HFFc6 (cell line): ENCODE data around the gene NRTN. TPM values are rescaled to one million over a fixed set of nuclear protein-coding genes. Genes with fewer than 3 reads are reported as not detected.
"Not testable (repeated sequence)": the region's sequence is repeated elsewhere in the genome, so short reads cannot be mapped to it uniquely, and the experiment has no call there.

Source experiments
- DNase-seq: peaks from one replicate; pipeline ENCODE4 v3.0.0-alpha.2; 2018
- H3K27ac Mint-ChIP-seq: 2 replicates; pipeline ENCODE4 v1.8.0; 2020; ENCODE audit warnings: mild to moderate bottlenecking, mixed read lengths
- H3K27me3 Mint-ChIP-seq: 2 replicates; pipeline ENCODE4 v1.8.0; 2021; ENCODE audit warnings: mild to moderate bottlenecking, moderate library complexity, mixed read lengths; ENCODE audit not compliant: insufficient read depth
- H3K36me3 Mint-ChIP-seq: 2 replicates; pipeline ENCODE4 v1.8.0; 2021; ENCODE audit warnings: low read depth, mixed read lengths
- H3K4me1 Mint-ChIP-seq: 2 replicates; pipeline ENCODE4 v1.8.0; 2020; ENCODE audit warnings: low read depth, mixed read lengths
- H3K4me3 Mint-ChIP-seq: 2 replicates; pipeline ENCODE4 v1.8.0; 2020; ENCODE audit warnings: mild to moderate bottlenecking, moderate library complexity, mixed read lengths
- H3K9me3 Mint-ChIP-seq: 2 replicates; pipeline ENCODE4 v1.8.0; 2020; ENCODE audit warnings: mild to moderate bottlenecking, mixed read lengths
- CTCF ChIP-seq: fragments of 200-600 bp; sonication (generic); IDR thresholded peaks from 2 replicates; pipeline ENCODE4 v1.5.0; 2021; ENCODE audit warnings: antibody characterized with exemption, mild to moderate bottlenecking
- total RNA-seq, 6 experiments: library from RNA; stranded (reverse); fragmentation: NEBNext Ultra II Directional; extraction: Animal tissue kit (Norgen Biotek cat#: 25700); gene quantifications; 2 replicates in 1 of 6; 3 replicates in 5 of 6; pipeline ENCODE4 v1.2.3, GENCODE V29; 2021

The NRTN gene
- total RNA-seq, 6 experiments from 2014 or later = not detected

- H3K36me3 Mint-ChIP-seq = no peaks in the 10 kb centered on the region
- no peaks in the 10 kb centered on the region for H3K4me1 Mint-ChIP-seq
- peaks cover 21% of the 10 kb centered on the region for H3K27me3 Mint-ChIP-seq
- no peak for DNase-seq
- H3K27ac Mint-ChIP-seq = no peak overlapping the region
- H3K4me3 Mint-ChIP-seq = no peak overlapping the region
- H3K9me3 Mint-ChIP-seq = no peaks in the 10 kb centered on the region
- no peak for TF ChIP-seq CTCF
These were observed 62.6 kb downstream of the NRTN start for GRCh38 chr19:5867201-5868136.

- Mint-ChIP-seq H3K9me3 (no peaks in the 10 kb centered on the region), H3K27ac (no peak overlapping the region), H3K36me3 (no peaks in the 10 kb centered on the region; the same call in 1 of the 2 replicates), H3K4me3 (no peak overlapping the region), H3K27me3 (peaks cover 15% of the 10 kb centered on the region), H3K4me1 (0 out of 2 replicates have a peak, but pooled peaks cover 4% of the 10 kb centered on the region)
- TF ChIP-seq CTCF = no peak
- no peak for DNase-seq
These were observed 66.1 kb downstream of the NRTN start for GRCh38 chr19:5870986-5871394.

- H3K27ac Mint-ChIP-seq = no peak overlapping the region
- H3K9me3 Mint-ChIP-seq = no peaks in the 10 kb centered on the region
- H3K36me3 Mint-ChIP-seq = no peaks in the 10 kb centered on the region; the same call in 1 of the 2 replicates
- peaks cover 18% of the 10 kb centered on the region for H3K27me3 Mint-ChIP-seq
- TF ChIP-seq CTCF = no peak
- H3K4me1 Mint-ChIP-seq = peaks cover 4% of the 10 kb centered on the region; the same call in 1 of the 2 replicates
- no peak for DNase-seq
- H3K4me3 Mint-ChIP-seq = no peak overlapping the region
These were observed 68.8 kb downstream of the NRTN start for GRCh38 chr19:5873617-5874199.

- H3K4me1 Mint-ChIP-seq, H3K4me3 Mint-ChIP-seq, H3K36me3 Mint-ChIP-seq, H3K9me3 Mint-ChIP-seq, H3K27ac Mint-ChIP-seq: not testable (repeated sequence)
- H3K27me3 Mint-ChIP-seq = peaks cover 20% of the 10 kb centered on the region
- peak; percentile 27 for DNase-seq
These were observed 69.6 kb downstream of the NRTN start for GRCh38 chr19:5874496-5874895.

- Mint-ChIP-seq H3K36me3 (no peaks in the 10 kb centered on the region; the same call in 1 of the 2 replicates), H3K4me1 (peaks cover 13% of the 10 kb centered on the region), H3K9me3 (no peaks in the 10 kb centered on the region), H3K27ac (no peak overlapping the region), H3K27me3 (peaks cover 20% of the 10 kb centered on the region), H3K4me3 (no peak overlapping the region)
- no peak for TF ChIP-seq CTCF
- DNase-seq = no peak
These were observed 72.6 kb downstream of the NRTN start for GRCh38 chr19:5877427-5877826.

GRCh38 chr19:5877882-5878281 lies 73.0 kb downstream of the NRTN start:
- Mint-ChIP-seq H3K27me3 (peaks cover 24% of the 10 kb centered on the region), H3K9me3 (no peaks in the 10 kb centered on the region), H3K36me3 (no peaks in the 10 kb centered on the region; the same call in 1 of the 2 replicates), H3K27ac (no peak overlapping the region), H3K4me1 (peaks cover 13% of the 10 kb centered on the region), H3K4me3 (no peak overlapping the region)
- no peak for DNase-seq
- no peak for TF ChIP-seq CTCF
